Measurements from ENCODE around the gene ZNF618. TPM values are rescaled to one million over a fixed set of nuclear protein-coding genes. Genes with fewer than 3 reads are reported as not detected.

Gene ZNF618
- total RNA-seq, 2 experiments from 2014 or later = 0.22 to 0.27 TPM

- H3K27me3 Mint-ChIP-seq = no peaks in the 10 kb centered on the region
- TF ChIP-seq, protein P1, sequence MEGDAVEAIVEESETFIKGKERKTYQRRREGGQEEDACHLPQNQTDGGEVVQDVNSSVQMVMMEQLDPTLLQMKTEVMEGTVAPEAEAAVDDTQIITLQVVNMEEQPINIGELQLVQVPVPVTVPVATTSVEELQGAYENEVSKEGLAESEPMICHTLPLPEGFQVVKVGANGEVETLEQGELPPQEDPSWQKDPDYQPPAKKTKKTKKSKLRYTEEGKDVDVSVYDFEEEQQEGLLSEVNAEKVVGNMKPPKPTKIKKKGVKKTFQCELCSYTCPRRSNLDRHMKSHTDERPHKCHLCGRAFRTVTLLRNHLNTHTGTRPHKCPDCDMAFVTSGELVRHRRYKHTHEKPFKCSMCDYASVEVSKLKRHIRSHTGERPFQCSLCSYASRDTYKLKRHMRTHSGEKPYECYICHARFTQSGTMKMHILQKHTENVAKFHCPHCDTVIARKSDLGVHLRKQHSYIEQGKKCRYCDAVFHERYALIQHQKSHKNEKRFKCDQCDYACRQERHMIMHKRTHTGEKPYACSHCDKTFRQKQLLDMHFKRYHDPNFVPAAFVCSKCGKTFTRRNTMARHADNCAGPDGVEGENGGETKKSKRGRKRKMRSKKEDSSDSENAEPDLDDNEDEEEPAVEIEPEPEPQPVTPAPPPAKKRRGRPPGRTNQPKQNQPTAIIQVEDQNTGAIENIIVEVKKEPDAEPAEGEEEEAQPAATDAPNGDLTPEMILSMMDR (IDR thresholded peaks at IDR 0.05) = no peak
- ChIA-PET POLR2A (interaction anchor here (0.6 to 1.1 kb wide), 2 partner anchors 8 to 258 kb away, joined by 3 read pairs; no protein-coding TSS in a partner anchor), CTCF (interaction anchor here (1.2 kb wide), 1 partner anchor 311 kb away, joined by 3 read pairs; no protein-coding TSS in a partner anchor)
- intact Hi-C loops (cut with micrococcal nuclease) = no loop called here
- peaks cover 8% of the 10 kb centered on the region for H3K4me1 Mint-ChIP-seq (ENCODE audit: low read depth)
- no peak overlapping the region for H3K4me3 Mint-ChIP-seq
- H3K27ac Mint-ChIP-seq = no peak overlapping the region
- no peak for DNase-seq
- no peaks in the 10 kb centered on the region for H3K9me3 Mint-ChIP-seq
- ATAC-seq = no peak
- no peaks in the 10 kb centered on the region for H3K36me3 Mint-ChIP-seq (ENCODE audit: low read depth)
These were observed 116.3 kb downstream of the ZNF618 start for GRCh38 chr9:113992276-113992951.

GRCh38 chr9:113992994-113993393, 116.9 kb downstream of the ZNF618 start:
- no peak overlapping the region for H3K27ac Mint-ChIP-seq

DNA sequence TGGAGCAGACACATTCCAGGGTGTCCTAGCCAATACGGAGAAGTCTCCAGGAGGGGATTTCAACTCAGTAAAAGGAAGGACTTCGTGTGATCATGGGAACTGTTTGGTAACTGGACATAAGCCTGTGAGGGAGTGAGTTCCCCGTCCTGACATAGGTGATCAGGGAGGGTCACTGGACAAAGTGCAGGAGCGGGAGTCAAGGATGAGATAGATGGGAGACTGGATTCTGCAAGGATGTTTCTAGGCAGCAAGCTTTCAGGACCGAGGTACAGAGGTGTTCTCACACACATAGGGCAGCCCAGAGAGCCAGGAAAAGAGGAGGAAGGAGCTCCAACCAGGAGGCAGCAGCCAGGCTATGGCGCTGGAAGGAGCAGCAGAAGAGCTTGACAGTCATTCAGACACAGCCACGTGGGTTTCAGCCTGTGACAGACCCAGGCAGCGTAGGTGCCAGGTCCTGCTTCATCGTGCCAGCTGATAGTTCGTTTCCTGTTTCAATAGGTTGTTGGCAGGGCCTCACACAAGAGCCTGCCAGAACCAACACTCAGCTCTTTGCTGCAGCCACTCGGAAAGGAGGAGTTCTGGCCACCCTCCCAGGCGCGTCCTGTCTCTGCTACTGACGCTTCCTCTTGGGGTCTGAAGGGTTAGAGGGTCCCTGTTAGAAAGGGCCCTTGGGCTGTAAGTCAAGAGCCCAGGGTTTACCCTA, 117.9 kb downstream of the ZNF618 start:
- ATAC-seq (peak; percentile 60), DNase-seq (peak; percentile 46)
- H3K9me3 Mint-ChIP-seq = no peaks in the 10 kb centered on the region
- no peak overlapping the region for H3K4me3 Mint-ChIP-seq
- TF ChIP-seq, protein P1 (IDR thresholded peaks at IDR 0.05) = no peak
- H3K4me1 Mint-ChIP-seq (ENCODE audit: low read depth) = peaks cover 8% of the 10 kb centered on the region
- intact Hi-C loops (cut with micrococcal nuclease) = no loop called here
- CTCF ChIA-PET = interaction anchor here (1.5 kb wide), 1 partner anchor 31 kb away, joined by 3 read pairs; no protein-coding TSS in a partner anchor
- H3K27ac Mint-ChIP-seq = no peak overlapping the region
- POLR2A ChIA-PET = no interaction called here
- H3K27me3 Mint-ChIP-seq = no peaks in the 10 kb centered on the region
- no peaks in the 10 kb centered on the region for H3K36me3 Mint-ChIP-seq (ENCODE audit: low read depth)

More at GRCh38 chr9:113992994-113993393, 116.9 kb downstream of the ZNF618 start:
- intact Hi-C loops (cut with micrococcal nuclease) = no loop called here
- H3K9me3 Mint-ChIP-seq = no peaks in the 10 kb centered on the region
- ChIA-PET CTCF (interaction anchor here (1.2 kb wide), 1 partner anchor 311 kb away, joined by 3 read pairs; no protein-coding TSS in a partner anchor), POLR2A (interaction anchor here (1.1 kb wide), 1 partner anchor 9 kb away, joined by 3 read pairs; no protein-coding TSS in a partner anchor)
- no peaks in the 10 kb centered on the region for H3K27me3 Mint-ChIP-seq
- peaks cover 8% of the 10 kb centered on the region for H3K4me1 Mint-ChIP-seq (ENCODE audit: low read depth)
- H3K36me3 Mint-ChIP-seq (ENCODE audit: low read depth) = no peaks in the 10 kb centered on the region
- peak; percentile 39 for ATAC-seq
- TF ChIP-seq, protein P1 (IDR thresholded peaks at IDR 0.05) = no peak
- DNase-seq = no peak
- no peak overlapping the region for H3K4me3 Mint-ChIP-seq

DNA sequence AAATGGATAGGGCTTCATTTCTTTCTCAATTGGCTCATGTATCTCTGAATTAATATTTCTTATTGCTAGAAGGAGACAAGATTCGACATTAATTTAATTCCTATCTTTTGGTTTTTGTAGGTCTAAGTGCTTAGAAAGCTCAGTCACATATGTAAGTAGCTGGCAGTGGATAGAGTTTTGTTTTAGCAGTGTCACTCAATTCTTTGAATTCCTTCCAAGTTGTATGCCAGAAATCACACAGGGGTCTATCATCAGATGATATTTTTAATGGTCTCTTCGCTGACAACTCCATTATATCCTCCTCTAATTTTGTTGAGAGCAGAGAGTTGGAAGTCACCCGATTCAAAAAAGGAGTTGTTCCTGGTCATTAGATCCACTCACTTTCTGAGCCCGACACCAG, 119.3 kb downstream of the ZNF618 start:
- intact Hi-C loops (cut with micrococcal nuclease) = no loop called here
- Mint-ChIP-seq H3K4me1 (ENCODE audit: low read depth) (peaks cover 8% of the 10 kb centered on the region), H3K36me3 (ENCODE audit: low read depth) (no peaks in the 10 kb centered on the region), H3K4me3 (no peak overlapping the region), H3K27ac (no peak overlapping the region), H3K9me3 (no peaks in the 10 kb centered on the region), H3K27me3 (no peaks in the 10 kb centered on the region)
- DNase-seq (no peak), ATAC-seq (no peak)
- POLR2A ChIA-PET = no interaction called here
- CTCF ChIA-PET = interaction anchor here (1.5 kb wide), 1 partner anchor 33 kb away, joined by 3 read pairs; no protein-coding TSS in a partner anchor
- TF ChIP-seq, protein P1 (IDR thresholded peaks at IDR 0.05) = no peak

DNA sequence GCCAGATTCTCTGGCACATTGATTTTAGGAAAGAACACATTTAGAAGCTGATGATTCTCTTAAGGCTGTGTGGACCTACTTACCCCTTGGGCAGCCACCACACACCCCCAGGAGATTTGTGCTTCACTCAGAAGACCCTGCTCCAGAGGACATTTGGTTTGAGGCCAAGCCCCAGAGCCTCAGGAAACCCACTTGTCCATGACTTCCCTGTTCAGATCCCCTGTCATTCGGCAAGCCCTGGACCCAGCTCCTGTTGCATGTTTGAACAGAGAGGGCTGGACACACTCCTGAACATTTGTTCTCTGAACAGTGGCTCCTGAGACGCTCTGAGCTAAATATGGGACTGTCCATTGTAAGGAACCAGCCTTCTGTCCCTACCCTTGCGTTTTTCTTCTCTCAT, 119.9 kb downstream of the ZNF618 start:
- Mint-ChIP-seq H3K4me3 (no peak overlapping the region), H3K9me3 (no peaks in the 10 kb centered on the region), H3K27ac (no peak overlapping the region), H3K36me3 (ENCODE audit: low read depth) (no peaks in the 10 kb centered on the region), H3K4me1 (ENCODE audit: low read depth) (peaks cover 8% of the 10 kb centered on the region), H3K27me3 (no peaks in the 10 kb centered on the region)
- no peak for DNase-seq
- TF ChIP-seq, protein P1 (IDR thresholded peaks at IDR 0.05) = no peak
- ChIA-PET POLR2A (no interaction called here), CTCF (no interaction called here)
- intact Hi-C loops (cut with micrococcal nuclease) = no loop called here
- ATAC-seq = no peak
